ENCODE data around the gene CACNA1H.
"Not testable (repeated sequence)": the region's sequence is repeated elsewhere in the genome, so short reads cannot be mapped to it uniquely, and the experiment has no call there.

Gene CACNA1H

GRCh38 chr16:1176280-1176897 lies 23.5 kb downstream of the CACNA1H start:
- no peak for DNase-seq

GRCh38 chr16:1177053-1177452 lies 24.1 kb downstream of the CACNA1H start:
- DNase-seq: no peak

GRCh38 chr16:1177750-1178149 lies 24.8 kb downstream of the CACNA1H start:
- DNase-seq: no peak

- no peak for DNase-seq
Observed at GRCh38 chr16:1178295-1178910, 25.5 kb downstream of the CACNA1H start.

- DNase-seq: no peak
Observed at GRCh38 chr16:1180549-1181403, 27.9 kb downstream of the CACNA1H start.

GRCh38 chr16:1181404-1182315 lies 28.8 kb downstream of the CACNA1H start:
- DNase-seq: no peak

- DNase-seq: no peak
Observed at GRCh38 chr16:1182316-1182671, 29.4 kb downstream of the CACNA1H start.

- no peak for DNase-seq
Observed at GRCh38 chr16:1182950-1183907, 30.3 kb downstream of the CACNA1H start.

GRCh38 chr16:1184156-1184868 lies 31.4 kb downstream of the CACNA1H start:
- DNase-seq: no peak

- no peak for DNase-seq
Observed at GRCh38 chr16:1184980-1185379, 32.1 kb downstream of the CACNA1H start.

- not testable (repeated sequence) for DNase-seq
Observed at GRCh38 chr16:1185460-1186207, 32.7 kb downstream of the CACNA1H start.

GRCh38 chr16:1188432-1189189 lies 35.7 kb downstream of the CACNA1H start:
- no peak for DNase-seq

GRCh38 chr16:1189455-1189854 lies 36.5 kb downstream of the CACNA1H start:
- DNase-seq: no peak

GRCh38 chr16:1190789-1191188 lies 37.9 kb downstream of the CACNA1H start:
- not testable (repeated sequence) for DNase-seq

- no peak for DNase-seq
Observed at GRCh38 chr16:1192384-1193073, 39.6 kb downstream of the CACNA1H start.

- DNase-seq: no peak
Observed at GRCh38 chr16:1193143-1193824, 40.4 kb downstream of the CACNA1H start.

- DNase-seq: no peak
Observed at GRCh38 chr16:1193825-1194581, 41.1 kb downstream of the CACNA1H start.
